ENCODE results near the gene GPR39.

The GPR39 gene

DNA sequence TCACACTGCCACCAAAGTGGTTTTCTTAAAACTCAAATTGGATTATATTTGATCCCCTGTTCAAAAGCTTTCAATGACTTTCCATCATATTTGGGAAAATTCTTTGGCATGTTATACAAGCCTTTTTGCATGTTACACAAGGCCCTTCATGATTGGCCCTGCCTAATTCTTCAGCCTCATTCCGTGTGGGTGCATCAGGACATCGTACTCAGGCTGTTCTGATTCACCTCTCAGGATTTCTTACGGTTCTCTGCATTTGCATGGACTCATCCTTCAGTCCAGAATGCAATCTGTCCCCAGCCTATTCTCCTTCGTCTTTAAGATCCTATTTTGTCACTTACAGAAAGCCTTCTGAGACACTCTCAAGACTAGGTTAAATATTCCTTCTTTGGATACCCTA, 145.6 kb downstream of the GPR39 start:
- H3K4me1 Mint-ChIP-seq: peaks cover 48% of the 10 kb centered on the region
- DNase-seq: no peak
- peak overlapping the region; percentile 9 for H3K4me3 Mint-ChIP-seq
- TF ChIP-seq, protein P1, sequence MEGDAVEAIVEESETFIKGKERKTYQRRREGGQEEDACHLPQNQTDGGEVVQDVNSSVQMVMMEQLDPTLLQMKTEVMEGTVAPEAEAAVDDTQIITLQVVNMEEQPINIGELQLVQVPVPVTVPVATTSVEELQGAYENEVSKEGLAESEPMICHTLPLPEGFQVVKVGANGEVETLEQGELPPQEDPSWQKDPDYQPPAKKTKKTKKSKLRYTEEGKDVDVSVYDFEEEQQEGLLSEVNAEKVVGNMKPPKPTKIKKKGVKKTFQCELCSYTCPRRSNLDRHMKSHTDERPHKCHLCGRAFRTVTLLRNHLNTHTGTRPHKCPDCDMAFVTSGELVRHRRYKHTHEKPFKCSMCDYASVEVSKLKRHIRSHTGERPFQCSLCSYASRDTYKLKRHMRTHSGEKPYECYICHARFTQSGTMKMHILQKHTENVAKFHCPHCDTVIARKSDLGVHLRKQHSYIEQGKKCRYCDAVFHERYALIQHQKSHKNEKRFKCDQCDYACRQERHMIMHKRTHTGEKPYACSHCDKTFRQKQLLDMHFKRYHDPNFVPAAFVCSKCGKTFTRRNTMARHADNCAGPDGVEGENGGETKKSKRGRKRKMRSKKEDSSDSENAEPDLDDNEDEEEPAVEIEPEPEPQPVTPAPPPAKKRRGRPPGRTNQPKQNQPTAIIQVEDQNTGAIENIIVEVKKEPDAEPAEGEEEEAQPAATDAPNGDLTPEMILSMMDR (IDR thresholded peaks at IDR 0.05): no peak
- no peaks in the 10 kb centered on the region for H3K36me3 Mint-ChIP-seq (ENCODE audit: low read depth)
- peaks cover 5% of the 10 kb centered on the region for H3K27me3 Mint-ChIP-seq (ENCODE audit: low read depth, poor library complexity)
- H3K9me3 Mint-ChIP-seq: peaks cover 13% of the 10 kb centered on the region
- H3K27ac Mint-ChIP-seq: no peak overlapping the region

DNA sequence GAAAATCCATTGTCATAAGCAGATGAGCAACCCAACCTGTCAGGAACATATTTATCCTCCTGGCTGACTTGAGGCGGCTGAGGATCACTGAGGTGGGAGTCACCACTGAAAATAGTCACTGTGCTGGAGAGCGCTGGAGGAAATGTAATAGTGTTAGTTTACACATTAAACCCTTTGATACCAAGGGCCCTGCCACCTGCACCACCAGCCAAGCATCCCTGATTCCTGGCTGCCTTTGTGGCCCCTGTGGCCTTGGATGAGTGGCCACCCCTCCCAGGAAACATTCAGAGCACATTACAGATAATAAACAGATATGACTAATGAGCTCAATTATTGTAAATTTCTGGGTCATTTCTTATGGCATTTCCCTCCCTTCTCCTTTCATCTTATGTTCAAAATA, 147.5 kb downstream of the GPR39 start:
- DNase-seq: no peak
- peaks cover 5% of the 10 kb centered on the region for H3K27me3 Mint-ChIP-seq (ENCODE audit: low read depth, poor library complexity)
- H3K9me3 Mint-ChIP-seq: peaks cover 13% of the 10 kb centered on the region
- no peak overlapping the region for H3K4me3 Mint-ChIP-seq
- no peaks in the 10 kb centered on the region for H3K36me3 Mint-ChIP-seq (ENCODE audit: low read depth)
- H3K4me1 Mint-ChIP-seq: peaks cover 40% of the 10 kb centered on the region
- TF ChIP-seq, protein P1 (IDR thresholded peaks at IDR 0.05): no peak
- peak overlapping the region; percentile 81 for H3K27ac Mint-ChIP-seq

DNA sequence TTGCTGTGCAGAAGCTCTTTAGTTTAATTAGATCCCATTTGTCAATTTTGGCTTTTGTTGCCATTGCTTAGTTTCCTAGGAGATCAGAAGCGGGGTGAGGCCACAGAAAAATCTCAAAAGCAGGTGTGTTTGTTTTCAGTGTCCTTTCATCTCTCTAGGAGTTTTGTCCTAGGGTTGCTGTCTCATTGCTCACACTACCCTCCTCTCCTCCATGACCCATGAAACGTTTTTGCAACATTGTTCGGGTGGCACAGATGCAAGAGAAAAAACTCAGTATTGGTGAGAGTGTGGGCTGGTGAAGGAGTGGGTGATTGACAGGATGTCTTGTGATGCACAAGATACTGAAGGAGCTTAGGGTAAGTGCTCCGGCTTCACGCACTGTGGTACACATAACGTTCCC, 149.8 kb downstream of the GPR39 start:
- Mint-ChIP-seq H3K36me3 (ENCODE audit: low read depth) (no peaks in the 10 kb centered on the region), H3K9me3 (peaks cover 13% of the 10 kb centered on the region), H3K27me3 (ENCODE audit: low read depth, poor library complexity) (peaks cover 5% of the 10 kb centered on the region), H3K27ac (no peak overlapping the region), H3K4me3 (no peak overlapping the region), H3K4me1 (peaks cover 21% of the 10 kb centered on the region)
- no peak for DNase-seq
- TF ChIP-seq, protein P1 (IDR thresholded peaks at IDR 0.05): no peak

DNA sequence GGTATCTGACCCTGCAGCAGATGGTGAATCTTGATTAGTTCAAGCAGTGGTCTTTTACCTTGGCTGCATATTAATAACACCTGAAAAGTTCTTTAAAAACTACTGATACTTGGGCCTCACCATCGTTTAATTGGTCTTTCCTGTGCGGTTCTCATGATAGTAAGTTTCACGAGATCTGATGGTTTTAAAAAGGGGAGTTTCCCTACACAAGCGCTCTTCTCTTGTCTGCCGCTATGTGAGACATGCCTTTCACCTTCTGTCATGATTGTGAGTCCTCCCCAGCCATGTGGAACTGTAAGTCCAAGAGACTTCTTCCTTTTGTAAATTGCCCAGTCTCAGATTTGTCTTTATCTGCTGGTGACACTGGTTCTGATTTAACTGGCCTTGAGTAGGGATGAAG, 151.1 kb downstream of the GPR39 start:
- Mint-ChIP-seq H3K4me3 (no peak overlapping the region), H3K9me3 (peaks cover 13% of the 10 kb centered on the region), H3K36me3 (ENCODE audit: low read depth) (no peaks in the 10 kb centered on the region), H3K27me3 (ENCODE audit: low read depth, poor library complexity) (no peaks in the 10 kb centered on the region), H3K4me1 (peaks cover 15% of the 10 kb centered on the region), H3K27ac (no peak overlapping the region)
- DNase-seq: no peak
- TF ChIP-seq, protein P1 (IDR thresholded peaks at IDR 0.05): no peak

DNA sequence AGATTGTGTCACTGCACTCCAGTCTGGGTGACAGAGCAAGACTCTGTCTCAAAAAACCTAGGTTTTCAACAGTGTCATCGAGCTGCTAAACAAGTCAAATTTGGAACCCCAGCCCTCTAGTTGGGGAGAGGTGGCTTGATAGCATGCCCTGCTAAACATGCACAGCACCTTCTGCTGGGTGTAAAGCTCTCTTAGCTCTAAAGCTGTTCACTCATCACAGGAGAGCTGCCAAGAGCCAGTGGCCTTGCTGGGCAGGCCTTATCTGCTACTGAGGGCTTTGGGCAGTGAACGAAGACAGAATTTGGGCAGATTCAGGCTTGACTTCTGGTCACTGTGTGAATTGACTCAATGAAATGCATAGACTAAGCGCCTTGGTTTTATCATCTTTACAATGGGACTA, 152.1 kb downstream of the GPR39 start:
- TF ChIP-seq, protein P1 (IDR thresholded peaks at IDR 0.05): no peak
- H3K9me3 Mint-ChIP-seq: peaks cover 13% of the 10 kb centered on the region
- H3K36me3 Mint-ChIP-seq (ENCODE audit: low read depth): no peaks in the 10 kb centered on the region
- H3K4me1 Mint-ChIP-seq: peaks cover 15% of the 10 kb centered on the region
- DNase-seq: no peak
- H3K27ac Mint-ChIP-seq: no peak overlapping the region
- H3K27me3 Mint-ChIP-seq (ENCODE audit: low read depth, poor library complexity): no peaks in the 10 kb centered on the region
- H3K4me3 Mint-ChIP-seq: no peak overlapping the region

DNA sequence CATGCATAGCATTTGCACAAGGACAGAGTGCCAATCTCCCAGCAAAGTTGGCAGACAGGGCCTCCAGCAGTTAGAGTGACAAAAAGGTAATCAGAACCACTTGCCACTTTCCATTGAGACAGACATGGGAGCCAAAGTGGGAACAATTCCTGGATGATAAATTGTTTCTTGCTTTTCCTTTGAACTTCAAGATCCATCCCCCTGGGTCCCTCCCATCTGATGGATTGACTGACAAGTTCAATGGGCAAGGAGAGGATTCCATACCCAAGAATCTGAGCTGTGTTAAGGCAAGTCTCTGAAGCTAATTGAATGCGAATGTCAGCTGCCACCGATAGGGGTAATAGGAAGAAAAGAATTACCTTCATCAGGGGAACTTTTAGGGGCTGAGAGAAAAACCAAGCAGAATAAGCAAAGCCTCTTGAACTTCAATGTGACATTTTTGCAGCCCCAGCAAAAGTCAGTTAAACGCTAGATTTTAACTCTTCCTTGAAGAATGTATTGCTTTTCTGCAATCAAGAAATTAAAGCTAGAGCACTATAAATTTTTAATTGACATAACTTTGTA, 156.9 kb downstream of the GPR39 start:
- Mint-ChIP-seq H3K4me1 (no peaks in the 10 kb centered on the region), H3K4me3 (no peak overlapping the region), H3K27ac (no peak overlapping the region), H3K36me3 (ENCODE audit: low read depth) (no peaks in the 10 kb centered on the region), H3K27me3 (ENCODE audit: low read depth, poor library complexity) (no peaks in the 10 kb centered on the region), H3K9me3 (peaks cover 6% of the 10 kb centered on the region)
- DNase-seq: no peak
- TF ChIP-seq, protein P1 (IDR thresholded peaks at IDR 0.05): no peak
